Mesendoderm (in vitro differentiated cells): ENCODE results near the gene NCK2.

ENCODE experiments used
- DNase-seq: peaks from one replicate; pipeline ENCODE4 v3.0.0; 2013
- H2AK5ac ChIP-seq: 2 replicates; pipeline ENCODE4 v1.6.1; 2013; ENCODE audit warnings: low read length, inconsistent platforms
- H2BK120ac ChIP-seq: 2 replicates; pipeline ENCODE4 v1.6.1; 2013; ENCODE audit warnings: low read depth, mild to moderate bottlenecking, low read length, moderate library complexity, mixed read lengths
- H2BK15ac ChIP-seq: replicated peaks from 2 replicates; pipeline ENCODE4 v1.6.1; 2013; ENCODE audit warnings: low read depth, mild to moderate bottlenecking, moderate library complexity
- H2BK5ac ChIP-seq: 2 replicates; pipeline ENCODE4 v1.6.1; 2013; ENCODE audit warnings: low read length, inconsistent platforms
- H3K18ac ChIP-seq: 2 replicates; pipeline ENCODE4 v1.6.1; 2013; ENCODE audit warnings: mild to moderate bottlenecking, low read length, mixed read lengths
- H3K23ac ChIP-seq: one replicate; pipeline ENCODE4 v1.6.1; 2013; ENCODE audit warnings: low read length
- H3K27ac ChIP-seq: 2 replicates; pipeline ENCODE4 v1.5.1; 2013; ENCODE audit warnings: low read depth, mild to moderate bottlenecking, inconsistent platforms, low read length, moderate library complexity
- H3K27me3 ChIP-seq: 2 replicates; pipeline ENCODE4 v1.6.1; 2013; ENCODE audit warnings: low read length, control low read depth, mild to moderate bottlenecking, inconsistent platforms; ENCODE audit not compliant: insufficient read depth, poor library complexity
- H3K36me3 ChIP-seq: 2 replicates; pipeline ENCODE4 v1.6.1; 2013; ENCODE audit warnings: low read length, inconsistent platforms; ENCODE audit not compliant: control insufficient read depth, insufficient read depth
- H3K4ac ChIP-seq: one replicate; pipeline ENCODE4 v1.6.1; 2013; ENCODE audit warnings: low read depth, mild to moderate bottlenecking, low read length, moderate library complexity
- H3K4me1 ChIP-seq: 2 replicates; pipeline ENCODE4 v1.6.1; 2013; ENCODE audit warnings: low read depth, low read length, inconsistent platforms; ENCODE audit not compliant: control insufficient read depth
- H3K4me2 ChIP-seq: 2 replicates; pipeline ENCODE4 v1.6.1; 2013; ENCODE audit warnings: low read length
- H3K4me3 ChIP-seq: 2 replicates; pipeline ENCODE4 v1.5.1; 2013; ENCODE audit warnings: mild to moderate bottlenecking, low read length
- H3K56ac ChIP-seq: one replicate; pipeline ENCODE4 v1.6.1; 2013; ENCODE audit warnings: low read length
- H3K79me1 ChIP-seq: 2 replicates; pipeline ENCODE4 v1.6.1; 2013; ENCODE audit warnings: low read length, inconsistent platforms
- H3K79me2 ChIP-seq: 2 replicates; pipeline ENCODE4 v1.6.1; 2013; ENCODE audit warnings: mild to moderate bottlenecking, low read length; ENCODE audit not compliant: control insufficient read depth, insufficient read depth
- H3K9ac ChIP-seq: 2 replicates; pipeline ENCODE4 v1.6.1; 2013; ENCODE audit warnings: low read length, inconsistent platforms
- H4K5ac ChIP-seq: one replicate; pipeline ENCODE4 v1.6.1; 2013; ENCODE audit warnings: low read length
- H4K8ac ChIP-seq: one replicate; pipeline ENCODE4 v1.6.1; 2013; ENCODE audit warnings: low read depth, mild to moderate bottlenecking, control low read depth, low read length, moderate library complexity
- WGBS: extraction: QIAGEN DNeasy Blood & Tissue Kit; methylation state at CpG from one replicate; pipeline ENCODE4 v1.1.7; 2013; ENCODE audit warnings: low lambda C conversion rate, missing lambda C conversion rate; ENCODE audit not compliant: insufficient coverage; ENCODE audit errors: extremely low coverage; 5-methylcytosine and 5-hydroxymethylcytosine counted together

Gene NCK2

DNA sequence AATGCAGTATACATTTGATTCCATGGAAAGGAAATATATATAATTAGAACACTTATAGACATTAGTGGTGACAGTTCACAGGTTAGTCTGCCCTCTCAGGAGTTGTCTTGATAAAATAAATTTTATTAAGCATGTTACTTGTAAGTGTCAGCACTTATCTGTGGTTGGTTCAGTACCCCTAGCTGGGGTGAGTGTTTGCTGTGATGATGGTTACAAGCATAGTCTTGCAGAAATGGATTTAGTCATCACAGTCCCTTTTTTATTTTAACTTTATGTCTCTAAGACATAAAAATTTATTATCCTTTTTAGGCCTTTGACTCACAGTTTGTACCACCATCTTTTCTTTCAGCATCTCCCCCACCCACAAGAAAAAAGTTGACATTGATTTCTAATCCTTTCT is 52.1 kb downstream of the NCK2 start:
- H3K4me1 ChIP-seq: peaks cover 8% of the 10 kb centered on the region
- H4K5ac ChIP-seq: no peak overlapping the region
- no peak overlapping the region for H2AK5ac ChIP-seq
- H3K23ac ChIP-seq: no peak overlapping the region
- peaks cover 23% of the 10 kb centered on the region for H3K79me1 ChIP-seq
- no peak overlapping the region for H3K18ac ChIP-seq
- no peak overlapping the region for H2BK15ac ChIP-seq
- H3K79me2 ChIP-seq: peaks cover 70% of the 10 kb centered on the region
- no peaks in the 10 kb centered on the region for H3K36me3 ChIP-seq
- H3K27ac ChIP-seq: no peak overlapping the region
- H2BK5ac ChIP-seq: no peak overlapping the region
- no peak overlapping the region for H3K4me2 ChIP-seq
- no peak overlapping the region for H3K9ac ChIP-seq
- H3K4me3 ChIP-seq: no peak overlapping the region
- no peak overlapping the region for H4K8ac ChIP-seq
- no peaks in the 10 kb centered on the region for H3K27me3 ChIP-seq
- no peak for DNase-seq
- H3K4ac ChIP-seq: no peak overlapping the region
- H3K56ac ChIP-seq: no peak overlapping the region
- H2BK120ac ChIP-seq: no peak overlapping the region

DNA sequence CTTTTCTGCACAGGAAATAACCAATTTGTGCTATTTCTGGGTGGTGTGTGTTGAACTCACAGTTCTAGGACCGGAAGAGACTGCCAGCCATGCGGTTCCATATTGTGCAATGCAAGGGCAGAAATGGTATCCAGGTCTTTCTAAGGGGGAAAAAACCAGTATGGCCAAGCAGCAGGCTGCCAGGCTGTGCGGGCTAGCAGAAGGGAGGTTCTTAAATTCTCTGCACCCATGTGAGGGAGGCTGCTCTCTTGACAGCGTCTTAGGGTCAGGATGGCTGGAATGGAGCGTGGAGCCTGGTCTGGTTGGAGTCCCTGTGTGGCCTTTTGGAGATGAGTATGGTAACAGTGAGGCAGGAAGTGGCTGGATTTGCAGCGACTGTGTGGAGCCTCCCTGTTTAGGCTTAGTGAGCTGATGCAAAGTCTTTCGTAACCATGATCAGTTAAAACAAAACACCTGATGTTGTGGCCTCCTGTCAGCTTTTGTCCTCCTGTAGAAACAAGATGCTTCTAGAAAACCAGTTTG is 52.6 kb downstream of the NCK2 start:
- no CpG with 5 or more reads among the region's 7 CpGs for WGBS
- H4K5ac ChIP-seq: no peak overlapping the region
- H3K36me3 ChIP-seq: no peaks in the 10 kb centered on the region
- DNase-seq: peak; percentile 72
- no peak overlapping the region for H3K4ac ChIP-seq
- H3K4me3 ChIP-seq: no peak overlapping the region
- H3K23ac ChIP-seq: no peak overlapping the region
- no peak overlapping the region for H2BK15ac ChIP-seq
- H3K79me1 ChIP-seq: peaks cover 27% of the 10 kb centered on the region
- H3K27ac ChIP-seq: no peak overlapping the region
- H3K27me3 ChIP-seq: no peaks in the 10 kb centered on the region
- peak overlapping the region; percentile 25 for H3K18ac ChIP-seq
- H3K56ac ChIP-seq: no peak overlapping the region
- H3K4me1 ChIP-seq: peaks cover 8% of the 10 kb centered on the region
- H2BK120ac ChIP-seq: no peak overlapping the region
- H3K4me2 ChIP-seq: no peak overlapping the region
- peaks cover 70% of the 10 kb centered on the region for H3K79me2 ChIP-seq
- no peak overlapping the region for H2AK5ac ChIP-seq
- H2BK5ac ChIP-seq: no peak overlapping the region
- H4K8ac ChIP-seq: no peak overlapping the region
- H3K9ac ChIP-seq: no peak overlapping the region

DNA sequence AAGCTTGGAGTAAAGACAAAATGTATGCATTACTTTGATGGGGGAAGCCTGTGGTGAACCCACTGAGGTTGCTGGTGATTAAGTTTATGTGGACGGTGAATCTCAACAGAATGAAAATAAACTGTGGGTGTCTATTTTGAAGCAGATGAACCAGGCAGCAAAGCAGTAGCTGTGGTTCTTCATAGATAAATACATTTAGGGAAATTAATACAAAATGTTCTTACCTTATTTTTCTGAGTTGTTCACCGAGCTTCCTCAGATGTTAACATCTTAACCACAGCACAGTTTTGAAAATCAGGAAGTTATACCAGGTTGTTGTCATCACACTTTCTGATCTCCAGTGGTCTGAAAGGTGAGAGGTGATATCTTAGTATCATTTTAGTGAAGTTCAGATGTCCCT is 53.9 kb downstream of the NCK2 start:
- Histone ChIP-seq H3K36me3 (no peaks in the 10 kb centered on the region), H3K4me1 (peaks cover 15% of the 10 kb centered on the region)
- no CpG with 5 or more reads among the region's 2 CpGs for WGBS

DNA sequence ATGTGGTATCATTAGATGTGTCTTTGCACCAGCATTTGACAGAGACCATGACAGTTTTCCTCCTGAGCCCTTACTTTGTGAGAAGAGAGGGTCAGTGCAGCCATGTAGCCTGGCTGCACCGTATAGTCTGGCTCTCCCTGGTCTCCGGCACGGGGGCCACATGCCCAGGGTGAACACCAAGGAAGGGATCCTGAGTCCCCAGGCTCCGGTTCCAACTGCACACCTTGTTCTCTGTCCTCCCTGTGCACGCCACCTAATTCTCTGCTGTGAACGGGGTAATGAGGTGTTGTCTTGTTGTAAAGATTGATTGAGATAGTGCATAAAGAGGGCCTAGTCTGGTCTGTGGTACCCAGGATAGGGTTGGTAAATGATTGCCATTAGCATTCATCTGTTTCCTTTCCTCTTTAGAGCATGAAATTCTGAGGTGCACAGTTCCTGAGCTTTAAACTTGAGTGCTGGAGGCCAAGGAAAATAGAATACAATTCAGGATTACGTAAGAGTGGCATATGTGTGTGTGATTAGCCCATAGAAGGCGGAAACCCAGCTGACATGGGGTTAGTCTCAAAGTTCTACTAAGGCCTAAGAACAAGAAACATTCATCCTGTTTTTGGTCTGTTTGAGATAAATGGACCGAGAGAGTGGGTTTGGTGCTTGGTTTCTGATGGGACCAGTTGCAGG is 55.5 kb downstream of the NCK2 start:
- Histone ChIP-seq H2BK5ac (no peak overlapping the region), H3K23ac (no peak overlapping the region), H3K4me1 (peaks cover 18% of the 10 kb centered on the region), H2BK15ac (no peak overlapping the region), H3K18ac (no peak overlapping the region), H3K9ac (no peak overlapping the region), H3K79me1 (peaks cover 44% of the 10 kb centered on the region), H3K4me3 (no peak overlapping the region), H3K27ac (no peak overlapping the region), H3K4me2 (no peak overlapping the region), H3K56ac (no peak overlapping the region), H3K79me2 (peaks cover 78% of the 10 kb centered on the region), H4K5ac (no peak overlapping the region), H3K4ac (no peak overlapping the region), H2AK5ac (no peak overlapping the region), H3K27me3 (no peaks in the 10 kb centered on the region), H4K8ac (no peak overlapping the region), H2BK120ac (no peak overlapping the region), H3K36me3 (no peaks in the 10 kb centered on the region)
- DNase-seq: no peak
- WGBS: no CpG with 5 or more reads among the region's 9 CpGs

More for the DNA sequence above, 53.9 kb downstream of the NCK2 start:
- Histone ChIP-seq H4K8ac (no peak overlapping the region), H3K79me1 (peaks cover 33% of the 10 kb centered on the region), H2BK120ac (no peak overlapping the region), H3K79me2 (peaks cover 69% of the 10 kb centered on the region), H3K4me3 (no peak overlapping the region), H3K18ac (no peak overlapping the region), H3K9ac (no peak overlapping the region), H2BK15ac (no peak overlapping the region), H2AK5ac (no peak overlapping the region), H3K27ac (no peak overlapping the region), H3K23ac (no peak overlapping the region), H2BK5ac (no peak overlapping the region), H3K56ac (no peak overlapping the region), H4K5ac (no peak overlapping the region), H3K4ac (no peak overlapping the region), H3K4me2 (no peak overlapping the region), H3K27me3 (no peaks in the 10 kb centered on the region)
- no peak for DNase-seq

DNA sequence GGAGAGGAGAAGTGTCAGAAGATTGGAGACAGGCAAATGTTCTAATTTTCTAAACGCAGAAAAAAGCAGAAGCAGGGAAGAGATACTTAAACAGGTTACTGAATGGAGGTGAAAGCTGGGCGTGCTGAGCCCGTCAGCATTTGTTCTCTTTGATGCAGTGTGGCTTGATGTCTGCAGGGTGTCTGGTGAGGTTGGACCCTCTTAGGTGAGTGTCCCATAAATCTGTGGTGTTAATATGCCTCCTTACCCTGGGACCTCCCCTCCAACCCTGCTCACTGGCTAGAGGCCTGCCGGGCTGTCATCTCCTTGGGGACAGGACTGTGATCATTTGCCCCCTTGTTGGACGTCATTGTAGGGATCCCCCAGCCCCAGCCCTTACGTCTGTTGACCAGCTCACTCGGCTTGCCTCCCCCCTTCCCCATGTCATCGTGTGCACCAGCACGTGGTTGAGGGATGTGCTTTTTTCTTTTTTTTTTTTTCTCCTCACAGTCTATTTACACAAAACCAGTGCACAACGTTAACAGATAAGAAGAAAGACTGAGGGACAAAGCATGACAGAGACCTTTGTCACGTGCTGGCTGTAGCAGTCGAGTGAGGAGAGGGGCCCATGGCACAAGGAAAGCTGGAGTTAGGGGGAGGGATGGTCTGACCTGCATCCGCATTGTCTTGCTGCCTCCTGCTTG is 56.4 kb downstream of the NCK2 start:
- Histone ChIP-seq H3K4me2 (no peak overlapping the region), H3K4me3 (no peak overlapping the region), H4K8ac (no peak overlapping the region), H3K27ac (no peak overlapping the region), H3K36me3 (no peaks in the 10 kb centered on the region), H4K5ac (no peak overlapping the region), H3K27me3 (no peaks in the 10 kb centered on the region), H3K4me1 (peaks cover 16% of the 10 kb centered on the region), H3K23ac (no peak overlapping the region), H3K56ac (no peak overlapping the region), H3K4ac (peak overlapping the region; percentile 19), H3K18ac (no peak overlapping the region), H3K9ac (no peak overlapping the region), H2BK120ac (no peak overlapping the region), H2AK5ac (no peak overlapping the region), H2BK5ac (no peak overlapping the region), H3K79me2 (peaks cover 81% of the 10 kb centered on the region), H3K79me1 (peaks cover 42% of the 10 kb centered on the region), H2BK15ac (no peak overlapping the region)
- no CpG with 5 or more reads among the region's 13 CpGs for WGBS
- DNase-seq: no peak
